Renal cortex interstitium (tissue), 11 donors: Measurements from ENCODE around the gene MCOLN2. TPM values are rescaled to one million over a fixed set of nuclear protein-coding genes. Genes with fewer than 3 reads are reported as not detected.
"Not testable (repeated sequence)": the region's sequence is repeated elsewhere in the genome, so short reads cannot be mapped to it uniquely, and the experiment has no call there.

ENCODE experiments used
- DNase-seq, 11 donors: peaks; one replicate each; pipeline ENCODE4 v3.0.0-alpha.2; 2013; ENCODE audit warnings: low read depth in 9 of 11, low spot score in 4 of 11; ENCODE audit errors: extremely low read depth in 1 of 11
- polyA plus RNA-seq, 3 donors: library from polyadenylated mRNA; unstranded; fragments of 120-200 nt; gene quantifications; one replicate each; pipeline ENCODE4 v1.2.1, GENCODE V29; 2013; ENCODE audit not compliant: insufficient read length in 3 of 3

MCOLN2 gene
- polyA plus RNA-seq, 3 donors: 0.93 to 1.6 (median 0.93) TPM

GRCh38 chr1:84991097-84991920, 5.6 kb downstream of the MCOLN2 start:
- DNase-seq: no peak

DNA sequence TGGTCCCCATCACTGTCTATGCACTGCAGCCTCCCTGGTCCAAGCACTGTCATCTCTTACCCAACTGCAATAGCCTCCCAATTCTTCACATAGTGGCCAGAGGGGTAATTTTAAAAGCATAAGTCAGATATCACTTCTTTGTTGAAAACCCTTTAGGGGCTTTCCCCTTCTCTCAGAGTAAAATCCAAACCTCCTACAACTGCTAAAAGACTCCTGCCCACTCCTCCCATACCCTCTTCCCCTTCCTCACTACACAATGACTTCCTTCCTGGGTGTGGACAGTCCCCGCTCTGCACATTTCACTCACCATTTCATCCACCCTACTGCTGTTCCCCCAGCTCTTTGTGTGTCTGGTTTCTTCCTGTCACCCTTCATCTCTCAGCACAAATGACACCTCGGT, 8.3 kb downstream of the MCOLN2 start:
- no peak for DNase-seq

- not testable (repeated sequence) for DNase-seq
Observed at GRCh38 chr1:84986561-84986960, 10.4 kb downstream of the MCOLN2 start.

DNA sequence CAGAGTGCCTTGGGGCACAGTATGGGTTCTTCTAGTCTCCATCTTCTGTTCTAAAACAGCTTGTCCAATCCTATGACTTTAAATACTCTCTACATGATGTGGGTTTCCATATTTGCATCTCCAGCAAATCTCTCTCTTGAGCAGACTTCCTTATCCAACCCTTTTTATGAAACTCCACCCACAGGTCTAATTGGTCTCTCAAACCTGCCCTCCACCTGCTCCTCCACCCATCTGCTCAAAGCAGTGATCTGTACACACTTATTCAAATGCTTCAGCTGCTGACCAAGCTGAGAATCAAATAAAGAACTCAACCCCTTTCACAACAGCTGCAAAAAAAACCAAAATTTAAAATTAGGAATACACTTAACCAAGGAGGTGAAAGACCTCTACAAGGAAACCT, 11.5 kb downstream of the MCOLN2 start:
- no peak for DNase-seq

DNA sequence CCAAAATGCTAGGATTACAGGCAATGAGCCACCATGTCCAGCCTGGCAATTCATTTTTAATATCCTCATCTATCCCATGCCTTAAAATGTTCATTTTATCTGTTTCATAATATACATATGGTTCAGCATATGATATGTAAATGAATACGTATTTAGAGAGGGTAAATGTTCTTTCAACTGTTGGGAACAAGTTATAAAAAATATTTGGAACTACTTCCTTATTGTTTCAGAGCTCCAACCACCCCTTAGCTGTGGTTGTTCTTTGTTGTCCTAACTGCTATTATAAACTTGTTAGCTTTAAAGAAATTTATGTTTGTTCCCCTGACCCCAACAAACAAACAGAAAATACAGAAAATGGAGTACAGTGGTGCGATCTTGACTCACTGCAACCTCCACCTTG, 14.5 kb downstream of the MCOLN2 start:
- DNase-seq: no peak

DNA sequence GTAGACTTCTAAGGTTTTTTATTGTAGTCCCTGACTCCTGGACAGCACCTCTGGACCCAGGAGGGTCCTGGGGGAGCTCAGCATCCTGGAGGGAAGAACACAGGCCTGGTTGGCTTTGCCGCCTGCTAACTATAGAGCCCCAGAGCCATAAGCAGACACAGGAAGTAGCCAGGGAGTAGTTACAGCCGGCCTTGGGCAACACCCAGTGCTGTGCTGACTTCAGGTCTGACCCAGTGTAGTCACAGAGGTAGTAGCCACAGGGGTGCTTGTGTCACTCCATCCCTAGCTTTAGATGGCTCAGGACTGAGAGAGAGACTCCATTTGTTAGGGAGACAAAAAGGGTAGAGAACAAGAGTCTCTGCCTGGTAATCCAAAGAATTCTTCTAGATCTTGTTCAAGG, 21.9 kb downstream of the MCOLN2 start:
- DNase-seq: no peak

GRCh38 chr1:84973498-84974334, 23.2 kb downstream of the MCOLN2 start:
- no peak for DNase-seq

- no peak for DNase-seq
Observed at GRCh38 chr1:84972377-84972987, 24.4 kb downstream of the MCOLN2 start.

- no peak for DNase-seq
Observed at GRCh38 chr1:84971957-84972356, 25.0 kb downstream of the MCOLN2 start.

GRCh38 chr1:84969489-84970250, 27.2 kb downstream of the MCOLN2 start:
- no peak for DNase-seq

- DNase-seq: no peak
Observed at GRCh38 chr1:84968865-84969264, 28.0 kb downstream of the MCOLN2 start.

DNA sequence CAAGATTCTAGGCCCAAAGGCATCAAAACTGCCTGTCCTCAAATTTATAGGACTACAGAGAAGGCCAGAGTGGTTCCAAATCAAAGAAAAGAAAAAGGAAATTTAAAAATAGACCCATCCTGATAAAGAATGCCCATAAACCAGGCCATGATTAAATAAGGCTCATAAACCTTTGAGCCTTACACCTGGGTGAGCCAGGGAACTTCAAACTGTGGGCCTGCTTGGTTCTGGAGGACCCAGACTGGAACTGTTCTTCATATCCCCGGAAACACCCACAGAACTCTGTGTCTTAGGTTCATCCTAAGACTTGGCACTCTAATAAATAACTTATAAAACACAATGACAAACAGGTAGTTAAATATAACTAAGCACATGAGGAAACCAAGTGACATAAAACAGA, 28.8 kb downstream of the MCOLN2 start:
- DNase-seq: no peak

DNA sequence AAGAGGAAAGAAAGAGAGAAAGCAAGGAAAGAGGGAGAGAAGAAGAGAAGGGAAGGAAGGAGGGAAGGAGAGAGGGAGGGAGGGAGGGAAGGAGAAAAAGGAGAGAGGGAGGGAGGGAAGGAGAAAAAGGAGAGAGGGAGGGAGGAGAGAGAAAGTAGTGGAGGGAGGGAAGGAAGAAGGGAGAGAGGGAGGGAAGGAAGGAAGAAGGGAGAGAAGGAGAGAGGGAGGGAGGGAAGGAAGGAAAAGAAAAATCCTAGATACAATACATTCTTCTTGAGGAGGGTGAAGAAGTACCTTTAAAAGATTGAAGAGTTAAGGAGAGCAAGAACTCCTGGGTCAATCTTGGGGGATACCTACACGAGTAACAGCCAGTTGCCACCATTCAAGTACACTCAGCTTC, 29.2 kb downstream of the MCOLN2 start:
- DNase-seq: no peak

DNA sequence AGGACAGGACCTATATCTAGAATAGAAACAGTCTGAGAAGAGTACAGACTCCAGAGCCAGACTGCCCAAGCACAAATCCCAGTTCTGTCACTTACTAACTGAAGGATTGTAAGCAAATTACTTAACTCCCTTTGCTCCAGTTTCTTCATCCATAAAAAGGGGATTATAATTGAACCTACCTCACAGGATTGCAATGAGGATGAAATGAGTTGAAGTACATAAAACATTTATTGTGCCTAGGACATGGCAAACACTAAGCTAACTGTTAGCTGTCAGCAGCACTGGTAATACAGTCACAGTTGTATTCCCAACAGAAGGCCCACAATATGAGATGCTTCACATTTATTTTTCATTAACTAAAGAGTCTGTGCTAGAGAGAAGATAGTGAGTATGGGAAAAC, 33.9 kb downstream of the MCOLN2 start:
- no peak for DNase-seq

- DNase-seq: no peak
Observed at GRCh38 chr1:84961316-84961715, 35.6 kb downstream of the MCOLN2 start.

DNA sequence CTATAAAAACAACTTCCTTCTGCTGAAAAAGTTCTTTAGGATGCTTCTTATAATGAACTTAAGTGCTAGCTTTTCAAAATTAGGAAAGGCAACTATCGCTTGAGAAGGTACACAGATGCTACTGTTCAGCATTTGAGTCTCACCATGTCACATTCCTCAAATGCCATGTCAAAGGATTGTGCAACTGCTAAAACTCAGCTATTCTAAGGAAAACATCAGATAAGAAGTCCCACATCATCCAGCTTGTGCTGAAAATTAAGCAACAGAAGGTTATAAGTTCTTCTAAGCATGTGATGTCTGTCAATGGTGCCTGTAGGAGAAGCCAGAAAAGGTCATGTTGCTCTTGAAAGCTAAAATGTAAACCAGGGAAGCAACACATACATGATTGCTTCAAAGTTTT, 36.5 kb downstream of the MCOLN2 start:
- DNase-seq: no peak

- no peak for DNase-seq
Observed at GRCh38 chr1:84959294-84959693, 37.6 kb downstream of the MCOLN2 start.

DNA sequence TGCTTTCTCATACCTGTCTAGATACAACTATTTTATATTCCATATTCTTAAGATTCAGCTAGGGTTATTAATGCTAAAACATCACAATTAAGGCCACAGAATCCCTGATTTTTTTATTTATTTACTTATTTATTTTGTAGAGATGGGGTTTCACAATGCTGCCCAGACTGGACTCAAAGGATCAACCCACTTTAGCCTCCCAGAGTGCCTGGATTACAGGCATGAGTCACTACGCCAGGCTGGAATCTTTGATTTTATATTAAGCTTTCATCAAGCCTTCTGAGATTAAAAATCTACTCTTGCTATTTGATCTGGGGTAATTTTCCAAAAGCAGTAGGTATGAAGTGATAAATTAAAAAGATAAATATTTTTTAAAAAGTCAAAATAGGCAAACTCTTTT, 38.9 kb downstream of the MCOLN2 start:
- DNase-seq: no peak

DNA sequence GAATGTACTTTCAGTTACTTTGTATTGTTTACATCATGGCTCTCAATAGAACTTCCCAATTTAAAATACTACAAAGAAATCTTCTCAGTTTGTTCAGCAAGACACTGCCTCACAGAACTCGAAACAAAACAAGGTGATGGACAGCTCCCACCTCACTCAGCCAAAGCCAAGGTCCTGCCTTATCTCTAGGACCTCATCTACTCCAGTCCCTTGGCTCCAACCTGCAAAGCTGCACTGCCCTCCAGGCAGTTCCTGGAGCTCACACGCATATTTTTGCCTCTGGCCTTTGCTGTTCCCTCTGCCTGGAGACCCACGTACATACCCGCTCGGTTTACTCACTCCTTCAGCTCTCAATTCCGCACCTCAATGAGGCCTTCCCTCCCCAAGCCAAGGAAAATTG, 40.3 kb downstream of the MCOLN2 start:
- DNase-seq: no peak
